GM19035 (cell line): Measurements from ENCODE around the gene MRPS34.

Experiments
- ATAC-seq: cut with Tn5 transposase; IDR thresholded peaks from one replicate; pipeline ENCODE4 v1.9.1; 2021; ENCODE audit not compliant: unreplicated experiment

Gene MRPS34

GRCh38 chr16:1731603-1732002 lies 41.3 kb downstream of the MRPS34 start:
- ATAC-seq = no peak

- no peak for ATAC-seq
Measured at GRCh38 chr16:1731073-1731472, 41.9 kb downstream of the MRPS34 start.

- no peak for ATAC-seq
Measured at GRCh38 chr16:1729445-1729844, 43.5 kb downstream of the MRPS34 start.

GRCh38 chr16:1729026-1729425 lies 43.9 kb downstream of the MRPS34 start:
- no peak for ATAC-seq

GRCh38 chr16:1727651-1728624 lies 45.0 kb downstream of the MRPS34 start:
- no peak for ATAC-seq

GRCh38 chr16:1726661-1727502 lies 46.1 kb downstream of the MRPS34 start:
- ATAC-seq = no peak

GRCh38 chr16:1724491-1724890 lies 48.4 kb downstream of the MRPS34 start:
- no peak for ATAC-seq

GRCh38 chr16:1723450-1724147 lies 49.3 kb downstream of the MRPS34 start:
- ATAC-seq = no peak
